H1 (cell line): ENCODE measurements around the gene CRKL. TPM values are rescaled to one million over a fixed set of nuclear protein-coding genes. Genes with fewer than 3 reads are reported as not detected.

Experiments
- CEBPB ChIP-seq: IDR thresholded peaks from 2 replicates; pipeline ENCODE4 v1.6.1; 2012; ENCODE audit warnings: low read depth, low read length
- JUN ChIP-seq: IDR thresholded peaks from 2 replicates; pipeline ENCODE4 v1.6.1; 2011; ENCODE audit warnings: low read depth, mild to moderate bottlenecking, improper control_type of control experiment, low read length
- POLR2A ChIP-seq, 2 experiments: IDR thresholded peaks; 1 replicate in 1 of 2; 2 replicates in 1 of 2; pipeline ENCODE4 v1.6.1; 2011; ENCODE audit warnings: low read depth in 2 of 2, low read length in 2 of 2, mild to moderate bottlenecking in 2 of 2; ENCODE audit errors: control extremely low read depth in 1 of 2
- POLR2AphosphoS5 ChIP-seq: IDR thresholded peaks from 2 replicates; pipeline ENCODE4 v1.6.1; 2011; ENCODE audit warnings: low read depth, low read length
- polyA plus RNA-seq, 7 experiments: library from polyadenylated mRNA; depleted of rRNA in 3 of 7; stranded (reverse) in 5 of 7; unstranded in 2 of 7; fragments of >200 nt in 5 of 7; fragments of 200-250 nt in 2 of 7; gene quantifications; 1 replicate in 5 of 7; 2 replicates in 1 of 7; 4 replicates in 1 of 7; pipeline versions ENCODE4 v1.2.1 to v1.2.3, GENCODE V29; 2011 to 2013; ENCODE audit warnings: missing spikeins in 2 of 7, mixed read lengths in 2 of 7
- total RNA-seq: library from RNA; stranded (reverse); fragmentation: NEBNext Ultra II Directional; extraction: Animal tissue kit (Norgen Biotek cat#: 25700); gene quantifications from 2 replicates; pipeline ENCODE4 v1.2.1, GENCODE V29; 2021

CRKL gene
- total and polyA plus RNA-seq, 2 of the 8 experiments (the other 6 are each of a cell fraction or from before 2014, with no cell fraction given) = 34.5 to 94.5 TPM

GRCh38 chr22:20918663-20919218, 1.5 kb downstream of the CRKL start (continued):
- TF ChIP-seq POLR2AphosphoS5 = no peak
- no peak for TF ChIP-seq POLR2A (IDR thresholded peaks at IDR 0.05; ENCODE audit: control extremely low read depth in 1 of 2, low read depth in 2 of 2, low read length in 2 of 2)
- TF ChIP-seq CEBPB = no peak
- TF ChIP-seq JUN = no peak
- TF ChIP-seq, all 59 proteins: peak for 0
